NCI-H2227 treated with DMSO at 0.1 percent for 48 hours (cell line): ENCODE measurements around the gene LRRN3.

Experiments
- DNase-seq: peaks from one replicate; lab custom pipeline; 2025; lab: John Stamatoyannopoulos, UW

The LRRN3 gene

DNA sequence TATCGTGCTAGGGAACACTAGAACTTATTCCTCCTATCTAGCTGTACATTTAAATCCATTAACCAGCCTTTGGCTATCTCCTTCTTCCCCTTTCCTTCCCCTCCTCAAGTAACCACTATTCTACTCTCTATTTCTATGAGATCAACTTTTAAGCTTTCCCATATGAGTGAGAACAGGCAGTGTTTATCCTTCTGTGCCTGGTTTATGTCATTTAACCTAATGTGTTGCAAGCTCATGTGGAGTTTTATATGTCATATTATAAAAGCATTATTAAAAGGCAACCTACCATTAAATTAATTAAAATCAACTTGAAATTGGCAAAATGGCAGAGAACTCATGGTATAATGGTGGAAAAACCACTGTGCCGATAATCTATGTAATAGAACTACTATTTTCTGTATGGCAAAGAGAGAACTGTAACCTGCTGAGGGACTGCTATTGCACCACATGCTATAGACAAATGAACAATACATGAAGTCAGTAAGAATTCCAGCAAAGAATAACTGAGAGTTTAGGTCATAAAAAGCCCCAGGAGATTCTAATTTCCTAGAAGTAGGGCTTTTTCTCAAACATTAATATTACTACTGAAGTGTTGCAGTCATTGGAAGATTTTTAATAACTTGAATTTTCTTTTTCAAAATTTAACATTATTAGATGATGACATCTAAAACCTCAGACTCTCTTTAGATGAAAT is 81.8 kb downstream of the LRRN3 start:
- no peak for DNase-seq

DNA sequence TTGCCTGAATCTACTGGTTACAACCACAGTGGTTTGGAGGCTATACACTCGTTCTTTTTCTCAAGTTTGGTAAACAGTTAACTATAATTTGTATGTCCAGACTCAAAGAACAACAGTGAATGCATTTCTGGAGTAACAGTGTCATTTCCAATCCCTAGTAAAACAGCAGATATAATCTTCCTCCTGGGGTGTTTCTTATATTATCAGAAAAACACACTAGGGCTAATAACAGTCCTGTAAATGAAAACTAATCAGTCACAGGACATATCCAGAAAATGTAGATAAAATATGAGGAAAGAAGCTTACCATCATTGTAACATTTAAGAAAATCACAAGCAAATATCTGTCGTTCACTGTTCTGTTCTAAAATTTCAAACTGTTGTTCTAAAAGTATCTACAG is 82.6 kb downstream of the LRRN3 start:
- no peak for DNase-seq

GRCh38 chr7:111173990-111174389 is 83.1 kb downstream of the LRRN3 start:
- DNase-seq = no peak

DNA sequence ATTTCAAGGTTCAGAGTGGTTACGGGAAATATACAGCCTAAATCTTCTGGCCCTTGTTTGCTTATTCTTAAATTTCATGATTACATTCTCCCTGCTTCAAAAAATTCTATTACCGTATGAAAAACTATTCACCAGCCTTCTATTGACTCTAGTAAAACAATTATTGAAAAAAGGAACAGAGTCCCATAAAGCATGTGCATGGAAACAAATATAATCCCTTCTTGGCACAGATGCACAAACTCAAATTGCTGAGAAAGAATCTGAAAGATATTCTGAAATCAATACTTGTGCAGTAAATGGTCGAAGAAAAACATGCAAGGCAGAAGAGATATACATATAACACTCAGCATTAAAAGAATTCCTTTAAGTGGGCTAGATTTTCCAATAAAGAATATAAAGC is 83.6 kb downstream of the LRRN3 start:
- DNase-seq = no peak
